ENCODE results near the gene CD300A. TPM values are rescaled to one million over a fixed set of nuclear protein-coding genes. Genes with fewer than 3 reads are reported as not detected.
A peak's percentile ranks its signal among the peaks of the same experiment; 100 is the strongest.

The CD300A gene
- total and polyA plus RNA-seq, 4 donors = 2.2 to 11.5 (median 8.0) TPM

DNA sequence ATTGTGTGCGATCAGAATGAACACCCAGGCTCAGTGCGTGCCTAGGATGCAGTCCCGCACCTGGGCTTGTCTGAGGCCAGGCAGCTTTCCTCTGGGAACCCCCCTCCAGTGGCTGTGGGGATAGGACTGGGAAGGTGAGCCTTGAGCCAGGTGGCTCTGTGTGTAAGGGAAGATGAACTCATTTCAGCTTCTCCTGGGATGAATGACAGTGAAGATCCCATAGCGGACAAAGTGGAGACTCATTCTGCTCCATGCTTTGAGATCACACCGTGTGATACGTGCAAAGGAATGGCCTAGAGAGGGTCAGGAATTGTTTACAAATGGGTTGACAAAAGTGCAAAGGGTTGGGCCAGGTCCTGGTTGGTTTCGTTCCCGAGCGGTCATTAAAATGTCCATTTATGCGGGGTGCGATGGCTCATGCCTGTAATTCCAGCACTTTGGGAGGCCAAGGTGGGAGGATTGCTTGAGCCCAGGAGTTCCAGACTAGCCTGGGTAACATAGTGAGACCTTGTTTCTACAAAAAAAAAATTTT is 18.7 kb upstream of the CD300A start:
- Histone ChIP-seq H3K27ac (ENCODE audit: low read depth in 1 of 2, low read length in 2 of 2) (peak overlapping the region; percentile 83 to 92), H3K36me3 (ENCODE audit: control insufficient read depth in 4 of 4, insufficient read depth in 3 of 4, low read depth in 1 of 4, low read length in 3 of 4) (peaks cover 0 to 2% (median 0%) of the 10 kb centered on the region in 4 donors), H3K27me3 (ENCODE audit: control insufficient read depth in 4 of 4, insufficient read depth in 4 of 4, low read length in 3 of 4) (no peaks in the 10 kb centered on the region), H3K9me3 (ENCODE audit: control insufficient read depth in 4 of 4, low read length in 3 of 4) (no peaks in the 10 kb centered on the region), H3K9ac (ENCODE audit: low read depth in 1 of 2, low read length in 2 of 2) (no peak overlapping the region), H3K4me1 (ENCODE audit: control insufficient read depth in 4 of 4, insufficient read depth in 4 of 4, low read length in 3 of 4) (peaks cover 31 to 92% (median 80%) of the 10 kb centered on the region in 4 donors), H3K4me3 (ENCODE audit: low read depth in 1 of 3, low read length in 3 of 3) (no peak overlapping the region)
- WGBS = 46% methylated on average over 11 of the region's 11 CpGs
- no peak for DNase-seq (ENCODE audit: low spot score)
- TF ChIP-seq, protein P1, sequence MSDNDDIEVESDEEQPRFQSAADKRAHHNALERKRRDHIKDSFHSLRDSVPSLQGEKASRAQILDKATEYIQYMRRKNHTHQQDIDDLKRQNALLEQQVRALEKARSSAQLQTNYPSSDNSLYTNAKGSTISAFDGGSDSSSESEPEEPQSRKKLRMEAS (IDR thresholded peaks at IDR 0.05) = peak; percentile 44
- TF ChIP-seq RAD21 (IDR thresholded peaks at IDR 0.05) (peak in 1 of 2 donors; percentile 29), FOXA1 (IDR thresholded peaks at IDR 0.05) (no peak), HNF4G (IDR thresholded peaks at IDR 0.05) (no peak), EGR1 (IDR thresholded peaks at IDR 0.05; ENCODE audit: low read depth in 2 of 2) (peak in 1 of 2 donors; percentile 20), RXRA (IDR thresholded peaks at IDR 0.05) (peak; percentile 91 to 92), GABPA (IDR thresholded peaks at IDR 0.05 in 1 of 2, conservative IDR thresholded peaks at IDR 0.05 in 1 of 2) (no peak), YY1 (IDR thresholded peaks at IDR 0.05) (peak; percentile 73), HNF4A (conservative IDR thresholded peaks at IDR 0.05) (peak; percentile 47 to 68), FOXA2 (IDR thresholded peaks at IDR 0.05) (peak; percentile 71), TAF1 (conservative IDR thresholded peaks at IDR 0.05) (no peak), NR2F2 (IDR thresholded peaks at IDR 0.05) (no peak), SP1 (IDR thresholded peaks at IDR 0.05) (peak; percentile 72), JUND (IDR thresholded peaks at IDR 0.05) (peak in 1 of 2 donors; percentile 21)
- TF ChIP-seq, protein P2, sequence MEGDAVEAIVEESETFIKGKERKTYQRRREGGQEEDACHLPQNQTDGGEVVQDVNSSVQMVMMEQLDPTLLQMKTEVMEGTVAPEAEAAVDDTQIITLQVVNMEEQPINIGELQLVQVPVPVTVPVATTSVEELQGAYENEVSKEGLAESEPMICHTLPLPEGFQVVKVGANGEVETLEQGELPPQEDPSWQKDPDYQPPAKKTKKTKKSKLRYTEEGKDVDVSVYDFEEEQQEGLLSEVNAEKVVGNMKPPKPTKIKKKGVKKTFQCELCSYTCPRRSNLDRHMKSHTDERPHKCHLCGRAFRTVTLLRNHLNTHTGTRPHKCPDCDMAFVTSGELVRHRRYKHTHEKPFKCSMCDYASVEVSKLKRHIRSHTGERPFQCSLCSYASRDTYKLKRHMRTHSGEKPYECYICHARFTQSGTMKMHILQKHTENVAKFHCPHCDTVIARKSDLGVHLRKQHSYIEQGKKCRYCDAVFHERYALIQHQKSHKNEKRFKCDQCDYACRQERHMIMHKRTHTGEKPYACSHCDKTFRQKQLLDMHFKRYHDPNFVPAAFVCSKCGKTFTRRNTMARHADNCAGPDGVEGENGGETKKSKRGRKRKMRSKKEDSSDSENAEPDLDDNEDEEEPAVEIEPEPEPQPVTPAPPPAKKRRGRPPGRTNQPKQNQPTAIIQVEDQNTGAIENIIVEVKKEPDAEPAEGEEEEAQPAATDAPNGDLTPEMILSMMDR (IDR thresholded peaks at IDR 0.05; ENCODE audit: low read depth, low read length, missing input control) = no peak
- TF ChIP-seq, protein P3, sequence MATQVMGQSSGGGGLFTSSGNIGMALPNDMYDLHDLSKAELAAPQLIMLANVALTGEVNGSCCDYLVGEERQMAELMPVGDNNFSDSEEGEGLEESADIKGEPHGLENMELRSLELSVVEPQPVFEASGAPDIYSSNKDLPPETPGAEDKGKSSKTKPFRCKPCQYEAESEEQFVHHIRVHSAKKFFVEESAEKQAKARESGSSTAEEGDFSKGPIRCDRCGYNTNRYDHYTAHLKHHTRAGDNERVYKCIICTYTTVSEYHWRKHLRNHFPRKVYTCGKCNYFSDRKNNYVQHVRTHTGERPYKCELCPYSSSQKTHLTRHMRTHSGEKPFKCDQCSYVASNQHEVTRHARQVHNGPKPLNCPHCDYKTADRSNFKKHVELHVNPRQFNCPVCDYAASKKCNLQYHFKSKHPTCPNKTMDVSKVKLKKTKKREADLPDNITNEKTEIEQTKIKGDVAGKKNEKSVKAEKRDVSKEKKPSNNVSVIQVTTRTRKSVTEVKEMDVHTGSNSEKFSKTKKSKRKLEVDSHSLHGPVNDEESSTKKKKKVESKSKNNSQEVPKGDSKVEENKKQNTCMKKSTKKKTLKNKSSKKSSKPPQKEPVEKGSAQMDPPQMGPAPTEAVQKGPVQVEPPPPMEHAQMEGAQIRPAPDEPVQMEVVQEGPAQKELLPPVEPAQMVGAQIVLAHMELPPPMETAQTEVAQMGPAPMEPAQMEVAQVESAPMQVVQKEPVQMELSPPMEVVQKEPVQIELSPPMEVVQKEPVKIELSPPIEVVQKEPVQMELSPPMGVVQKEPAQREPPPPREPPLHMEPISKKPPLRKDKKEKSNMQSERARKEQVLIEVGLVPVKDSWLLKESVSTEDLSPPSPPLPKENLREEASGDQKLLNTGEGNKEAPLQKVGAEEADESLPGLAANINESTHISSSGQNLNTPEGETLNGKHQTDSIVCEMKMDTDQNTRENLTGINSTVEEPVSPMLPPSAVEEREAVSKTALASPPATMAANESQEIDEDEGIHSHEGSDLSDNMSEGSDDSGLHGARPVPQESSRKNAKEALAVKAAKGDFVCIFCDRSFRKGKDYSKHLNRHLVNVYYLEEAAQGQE (IDR thresholded peaks at IDR 0.05) = no peak
- TF ChIP-seq, protein P4, sequence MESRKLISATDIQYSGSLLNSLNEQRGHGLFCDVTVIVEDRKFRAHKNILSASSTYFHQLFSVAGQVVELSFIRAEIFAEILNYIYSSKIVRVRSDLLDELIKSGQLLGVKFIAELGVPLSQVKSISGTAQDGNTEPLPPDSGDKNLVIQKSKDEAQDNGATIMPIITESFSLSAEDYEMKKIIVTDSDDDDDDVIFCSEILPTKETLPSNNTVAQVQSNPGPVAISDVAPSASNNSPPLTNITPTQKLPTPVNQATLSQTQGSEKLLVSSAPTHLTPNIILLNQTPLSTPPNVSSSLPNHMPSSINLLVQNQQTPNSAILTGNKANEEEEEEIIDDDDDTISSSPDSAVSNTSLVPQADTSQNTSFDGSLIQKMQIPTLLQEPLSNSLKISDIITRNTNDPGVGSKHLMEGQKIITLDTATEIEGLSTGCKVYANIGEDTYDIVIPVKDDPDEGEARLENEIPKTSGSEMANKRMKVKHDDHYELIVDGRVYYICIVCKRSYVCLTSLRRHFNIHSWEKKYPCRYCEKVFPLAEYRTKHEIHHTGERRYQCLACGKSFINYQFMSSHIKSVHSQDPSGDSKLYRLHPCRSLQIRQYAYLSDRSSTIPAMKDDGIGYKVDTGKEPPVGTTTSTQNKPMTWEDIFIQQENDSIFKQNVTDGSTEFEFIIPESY (IDR thresholded peaks at IDR 0.05) = no peak

Data from liver (tissue), 9 donors.